NB4 (cell line): ENCODE data around the gene ADSS2.
"Not testable (repeated sequence)": the region's sequence is repeated elsewhere in the genome, so short reads cannot be mapped to it uniquely, and the experiment has no call there.

Source experiments
- CTCF ChIP-seq: IDR thresholded peaks from one replicate; pipeline ENCODE4 v1.5.1; 2012; ENCODE audit warnings: low read depth, low read length
- POLR2A ChIP-seq: IDR thresholded peaks from 2 replicates; pipeline ENCODE4 v1.6.1; 2011; ENCODE audit warnings: mild to moderate bottlenecking; ENCODE audit not compliant: insufficient read length; ENCODE audit errors: extremely low read depth

GRCh38 chr1:244484971-244485370 lies 33.3 kb upstream of the ADSS2 start:
- not testable (repeated sequence) for TF ChIP-seq CTCF, POLR2A
